NB4 (cell line): ENCODE results near the gene FAM193A.

ENCODE experiments used
- MYC ChIP-seq: IDR thresholded peaks from 2 replicates; pipeline ENCODE4 v1.6.1; 2011; ENCODE audit warnings: low read depth, low read length
- POLR2A ChIP-seq: IDR thresholded peaks from 2 replicates; pipeline ENCODE4 v1.6.1; 2011; ENCODE audit warnings: mild to moderate bottlenecking; ENCODE audit not compliant: insufficient read length; ENCODE audit errors: extremely low read depth
- TF ChIP-seq, protein P1 (sequence below): IDR thresholded peaks from one replicate; pipeline ENCODE4 v1.5.1; 2012; ENCODE audit warnings: low read depth, low read length

DNA sequence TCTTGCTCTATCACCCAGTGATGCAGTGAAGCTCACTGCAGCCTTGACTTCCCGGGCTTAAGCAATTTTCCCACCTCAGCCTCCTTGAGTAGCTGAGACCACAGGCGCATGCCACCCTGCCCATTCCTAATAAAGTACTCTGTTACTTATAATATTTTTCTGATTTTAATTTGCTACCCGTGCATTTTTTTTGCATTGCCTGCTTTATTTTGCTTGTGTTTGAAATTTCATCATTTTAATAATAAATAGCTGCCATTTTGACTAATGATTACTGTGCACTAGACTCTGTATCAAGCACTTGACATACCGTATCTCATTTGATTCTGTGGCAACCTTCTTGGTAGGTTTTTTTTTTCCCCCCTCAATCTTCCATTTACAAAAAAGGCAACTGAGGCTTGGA, 41.7 kb downstream of the FAM193A start:
- TF ChIP-seq MYC (no peak), POLR2A (no peak)
- TF ChIP-seq, protein P1, sequence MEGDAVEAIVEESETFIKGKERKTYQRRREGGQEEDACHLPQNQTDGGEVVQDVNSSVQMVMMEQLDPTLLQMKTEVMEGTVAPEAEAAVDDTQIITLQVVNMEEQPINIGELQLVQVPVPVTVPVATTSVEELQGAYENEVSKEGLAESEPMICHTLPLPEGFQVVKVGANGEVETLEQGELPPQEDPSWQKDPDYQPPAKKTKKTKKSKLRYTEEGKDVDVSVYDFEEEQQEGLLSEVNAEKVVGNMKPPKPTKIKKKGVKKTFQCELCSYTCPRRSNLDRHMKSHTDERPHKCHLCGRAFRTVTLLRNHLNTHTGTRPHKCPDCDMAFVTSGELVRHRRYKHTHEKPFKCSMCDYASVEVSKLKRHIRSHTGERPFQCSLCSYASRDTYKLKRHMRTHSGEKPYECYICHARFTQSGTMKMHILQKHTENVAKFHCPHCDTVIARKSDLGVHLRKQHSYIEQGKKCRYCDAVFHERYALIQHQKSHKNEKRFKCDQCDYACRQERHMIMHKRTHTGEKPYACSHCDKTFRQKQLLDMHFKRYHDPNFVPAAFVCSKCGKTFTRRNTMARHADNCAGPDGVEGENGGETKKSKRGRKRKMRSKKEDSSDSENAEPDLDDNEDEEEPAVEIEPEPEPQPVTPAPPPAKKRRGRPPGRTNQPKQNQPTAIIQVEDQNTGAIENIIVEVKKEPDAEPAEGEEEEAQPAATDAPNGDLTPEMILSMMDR, result no peak
